Panc1 (cell line): Measurements from ENCODE around the gene PARD3.

ENCODE experiments used
- SIN3A ChIP-seq: IDR thresholded peaks from 2 replicates; pipeline ENCODE4 v1.6.1; 2012; ENCODE audit warnings: low read depth, mild to moderate bottlenecking, low read length, moderate library complexity, borderline replicate concordance; ENCODE audit not compliant: insufficient read depth
- TF ChIP-seq, protein P1 (sequence below): fragments of 450-650 bp; IDR thresholded peaks from 2 replicates; pipeline ENCODE4 v1.5.1; 2017; ENCODE audit warnings: mild to moderate bottlenecking

DNA sequence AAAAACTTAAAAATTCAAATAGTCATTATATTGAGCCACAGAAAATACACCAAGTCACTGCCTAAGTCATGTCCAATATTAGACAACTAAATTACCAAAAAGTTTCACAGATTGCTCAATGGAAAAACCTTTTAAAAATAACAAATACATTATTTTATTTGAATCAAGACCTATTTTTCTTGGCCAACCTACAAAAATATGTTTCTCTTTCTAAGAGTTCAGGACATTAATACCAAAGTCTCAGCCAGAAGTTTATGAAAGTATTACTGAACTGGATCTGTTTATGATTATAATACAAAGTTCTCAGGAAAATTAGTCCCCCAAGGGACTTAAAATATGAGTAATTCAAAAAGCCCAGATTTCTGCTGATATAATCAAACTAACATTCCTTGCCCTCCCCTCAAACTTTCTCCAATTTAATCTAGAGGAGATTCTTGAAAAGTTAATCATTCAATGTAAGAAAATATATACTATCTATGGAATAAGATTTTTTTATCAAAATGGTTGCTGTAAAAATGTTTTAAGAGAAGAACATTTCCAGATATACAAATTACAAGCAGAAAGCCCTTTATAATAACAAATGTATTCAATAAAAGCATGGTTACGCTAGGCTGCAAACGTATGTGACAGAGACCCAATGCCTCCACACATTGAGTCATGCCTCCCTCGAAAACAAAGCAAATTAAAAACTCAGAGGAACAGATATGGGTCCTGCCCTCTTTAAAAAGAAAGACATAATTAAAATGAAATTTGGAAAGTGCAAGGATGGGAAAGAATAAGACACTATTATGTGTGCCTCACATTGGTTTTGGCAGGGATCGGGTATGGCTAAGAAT, 381.6 kb downstream of the PARD3 start:
- TF ChIP-seq, protein P1, sequence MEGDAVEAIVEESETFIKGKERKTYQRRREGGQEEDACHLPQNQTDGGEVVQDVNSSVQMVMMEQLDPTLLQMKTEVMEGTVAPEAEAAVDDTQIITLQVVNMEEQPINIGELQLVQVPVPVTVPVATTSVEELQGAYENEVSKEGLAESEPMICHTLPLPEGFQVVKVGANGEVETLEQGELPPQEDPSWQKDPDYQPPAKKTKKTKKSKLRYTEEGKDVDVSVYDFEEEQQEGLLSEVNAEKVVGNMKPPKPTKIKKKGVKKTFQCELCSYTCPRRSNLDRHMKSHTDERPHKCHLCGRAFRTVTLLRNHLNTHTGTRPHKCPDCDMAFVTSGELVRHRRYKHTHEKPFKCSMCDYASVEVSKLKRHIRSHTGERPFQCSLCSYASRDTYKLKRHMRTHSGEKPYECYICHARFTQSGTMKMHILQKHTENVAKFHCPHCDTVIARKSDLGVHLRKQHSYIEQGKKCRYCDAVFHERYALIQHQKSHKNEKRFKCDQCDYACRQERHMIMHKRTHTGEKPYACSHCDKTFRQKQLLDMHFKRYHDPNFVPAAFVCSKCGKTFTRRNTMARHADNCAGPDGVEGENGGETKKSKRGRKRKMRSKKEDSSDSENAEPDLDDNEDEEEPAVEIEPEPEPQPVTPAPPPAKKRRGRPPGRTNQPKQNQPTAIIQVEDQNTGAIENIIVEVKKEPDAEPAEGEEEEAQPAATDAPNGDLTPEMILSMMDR = no peak
- TF ChIP-seq SIN3A = no peak
